ENCODE results near the gene UGT2B15.
A peak's percentile ranks its signal among the peaks of the same experiment; 100 is the strongest.
"Not testable (repeated sequence)": the region's sequence is repeated elsewhere in the genome, so short reads cannot be mapped to it uniquely, and the experiment has no call there.

The UGT2B15 gene

GRCh38 chr4:68670479-68670939 lies at the start of gene UGT2B15:
TSS of gene UGT2B15 (minus strand) at chr4:68670652. CDS start at chr4:68670618, 34 bp downstream.
- not testable (repeated sequence) for DNase-seq (ENCODE audit: insufficient read length, low spot score); FAIRE-seq

- no peak for FAIRE-seq
- no peak for DNase-seq (ENCODE audit: insufficient read length, low spot score)
Measured at GRCh38 chr4:68719075-68719473, 48.6 kb upstream of the UGT2B15 start.

- no peak for DNase-seq (ENCODE audit: insufficient read length, low spot score)
- FAIRE-seq, result no peak
Measured at GRCh38 chr4:68718447-68719074, 48.1 kb upstream of the UGT2B15 start.

GRCh38 chr4:68717999-68718398 lies 47.5 kb upstream of the UGT2B15 start:
- FAIRE-seq (peak; percentile 59), DNase-seq (ENCODE audit: insufficient read length, low spot score) (no peak)

DNA sequence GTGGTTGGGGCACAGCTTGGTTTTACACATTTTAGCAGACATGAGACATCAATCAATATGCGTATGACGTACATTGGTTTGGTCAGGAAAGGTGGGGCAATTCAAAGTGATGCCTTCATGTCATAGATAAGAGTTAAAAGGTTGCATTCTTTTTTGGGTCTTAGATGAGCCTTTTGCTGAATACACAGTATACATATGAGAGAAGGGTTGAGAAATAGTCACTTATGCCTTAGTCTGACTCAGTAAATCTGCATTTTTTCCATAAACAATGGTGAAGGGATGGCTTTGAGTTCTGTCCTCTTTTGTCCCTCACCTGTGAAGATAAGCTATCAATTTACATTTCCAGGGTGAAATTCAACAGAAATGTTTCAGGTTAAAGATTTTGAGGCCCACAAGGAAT lies 43.9 kb upstream of the UGT2B15 start:
- FAIRE-seq (no peak), DNase-seq (ENCODE audit: insufficient read length, low spot score) (no peak)

DNA sequence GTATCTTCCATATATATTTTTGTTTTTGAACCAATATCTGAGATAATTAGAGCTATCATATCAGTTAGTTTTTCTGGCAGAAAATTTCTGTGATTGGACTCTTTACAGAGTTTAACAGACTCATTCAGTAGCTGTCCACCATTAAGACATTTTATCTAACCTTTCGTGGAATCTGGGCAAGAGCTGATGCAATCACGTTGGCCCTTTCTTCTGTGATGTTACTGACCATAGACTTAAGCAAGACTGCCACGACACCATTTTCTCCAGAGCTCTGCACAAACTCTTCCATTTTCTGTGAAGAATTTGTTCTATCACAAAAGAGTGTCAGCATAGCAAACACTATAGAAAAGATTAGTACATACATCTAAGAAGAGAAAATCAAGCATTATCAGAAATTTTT lies 41.8 kb upstream of the UGT2B15 start:
- DNase-seq (ENCODE audit: insufficient read length, low spot score) (no peak), FAIRE-seq (no peak)

DNA sequence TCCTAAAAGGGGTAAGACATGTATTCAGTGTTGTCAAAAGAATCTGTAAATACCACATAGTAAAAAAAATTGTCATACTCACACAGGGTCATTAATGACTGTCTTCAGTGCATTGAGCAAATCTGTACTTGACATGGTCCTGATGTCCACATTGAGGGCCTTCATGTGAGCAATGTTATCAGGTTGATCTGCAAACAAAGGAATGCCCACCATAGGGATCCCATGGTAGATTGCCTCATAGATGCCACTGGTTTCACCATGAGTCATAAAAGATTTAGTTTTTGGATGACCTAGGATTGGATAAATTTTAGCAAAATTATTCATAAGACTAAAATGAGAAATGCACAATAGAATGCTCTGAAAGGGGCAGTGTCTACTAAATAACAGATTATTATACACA lies 38.1 kb upstream of the UGT2B15 start:
- DNase-seq (ENCODE audit: insufficient read length, low spot score) (no peak), FAIRE-seq (no peak)

DNA sequence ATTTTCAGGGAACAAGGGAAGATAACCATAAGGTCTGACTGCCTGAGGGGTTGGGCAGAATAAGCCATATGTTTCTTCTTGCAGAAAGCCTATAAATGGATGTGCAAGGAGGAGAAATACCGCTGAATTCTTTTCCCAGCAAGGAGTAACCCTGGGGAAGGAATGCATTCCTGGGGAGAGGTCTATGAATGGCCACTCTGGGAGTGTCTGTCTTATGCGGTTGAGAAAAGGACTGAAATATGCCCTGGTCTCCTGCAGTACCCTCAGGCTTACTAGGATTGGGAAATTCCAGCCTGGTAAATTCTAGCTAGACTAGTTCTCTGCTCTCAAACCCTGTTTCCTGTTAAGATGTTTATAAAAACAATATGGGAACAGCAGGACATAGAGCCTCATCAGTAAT lies 32.7 kb upstream of the UGT2B15 start:
- not testable (repeated sequence) for DNase-seq (ENCODE audit: insufficient read length, low spot score); FAIRE-seq

DNA sequence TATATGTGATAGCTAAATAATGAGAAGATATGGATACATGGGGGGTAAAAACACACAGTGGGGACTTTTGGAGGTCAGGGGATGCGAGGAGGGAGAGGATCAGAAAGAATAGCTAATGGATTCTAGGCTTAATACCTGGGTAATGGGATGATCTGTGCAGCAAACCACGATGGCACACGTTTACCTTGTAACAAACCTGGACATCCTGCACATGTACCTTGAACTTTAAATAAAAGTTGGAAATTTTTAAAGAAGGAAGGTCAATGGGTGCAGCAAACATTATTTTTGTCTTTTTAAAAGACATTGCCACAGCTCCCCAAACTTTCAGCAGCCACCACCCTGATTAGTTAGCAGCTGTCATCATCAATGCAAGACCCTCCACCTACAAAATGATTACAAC lies 29.7 kb upstream of the UGT2B15 start:
- no peak for FAIRE-seq
- DNase-seq (ENCODE audit: insufficient read length, low spot score), result no peak

GRCh38 chr4:68693325-68694075 lies 23.0 kb upstream of the UGT2B15 start:
- no peak for FAIRE-seq

GRCh38 chr4:68691186-68691585 lies 20.7 kb upstream of the UGT2B15 start:
- no peak for DNase-seq (ENCODE audit: insufficient read length, low spot score)

More at GRCh38 chr4:68693325-68694075, 23.0 kb upstream of the UGT2B15 start:
- DNase-seq (ENCODE audit: insufficient read length, low spot score), result no peak

GRCh38 chr4:68683034-68683433 lies 12.6 kb upstream of the UGT2B15 start:
- DNase-seq (ENCODE audit: insufficient read length, low spot score) (no peak), FAIRE-seq (no peak)

More at GRCh38 chr4:68691186-68691585, 20.7 kb upstream of the UGT2B15 start:
- no peak for FAIRE-seq

DNA sequence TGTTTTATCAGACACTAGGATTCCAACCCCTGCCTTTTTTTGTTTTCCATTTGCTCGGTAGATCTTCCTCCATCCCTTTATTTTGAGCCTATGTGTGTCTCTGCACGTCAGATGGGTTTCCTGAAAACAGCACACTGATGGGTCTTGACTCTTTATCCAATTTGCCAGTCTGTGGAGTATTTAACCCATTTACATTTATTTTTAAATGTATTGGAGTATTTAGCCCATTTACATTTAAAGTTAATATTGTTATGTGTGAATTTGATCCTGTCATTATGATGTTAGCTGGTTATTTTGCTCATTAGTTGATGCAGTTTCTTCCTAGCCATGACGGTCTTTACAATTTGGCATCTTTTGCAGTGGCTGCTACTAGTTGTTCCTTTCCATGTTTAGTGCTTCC lies 10.8 kb upstream of the UGT2B15 start:
- not testable (repeated sequence) for FAIRE-seq; DNase-seq (ENCODE audit: insufficient read length, low spot score)

DNA sequence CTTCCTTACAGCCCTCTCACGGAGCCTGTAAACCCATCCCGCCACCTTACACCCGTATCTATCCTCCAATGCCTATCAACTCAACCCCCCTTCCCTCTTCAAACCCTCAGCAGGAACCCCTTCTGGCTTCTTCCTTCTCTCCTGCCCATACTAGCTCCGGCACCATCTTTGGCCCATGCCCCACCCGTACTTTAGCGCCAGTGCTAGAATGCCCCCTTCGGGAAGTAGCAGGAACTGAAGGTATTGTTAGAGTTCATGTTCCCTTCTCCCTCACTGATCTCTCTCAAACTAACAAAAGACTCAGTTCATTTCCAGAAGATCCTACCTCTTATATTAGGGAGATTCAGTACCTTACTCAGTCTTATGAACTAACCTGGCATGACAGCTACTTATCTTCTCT lies 2.7 kb upstream of the UGT2B15 start:
- no peak for FAIRE-seq
- DNase-seq (ENCODE audit: insufficient read length, low spot score), result no peak

- FAIRE-seq, result peak; percentile 31
Measured at GRCh38 chr4:68671217-68671616, 765 bp upstream of the UGT2B15 start.

GRCh38 chr4:68668537-68669163 lies 1.8 kb downstream of the UGT2B15 start:
- peak; percentile 72 for FAIRE-seq
- DNase-seq (ENCODE audit: insufficient read length, low spot score), result not testable (repeated sequence)

More at GRCh38 chr4:68671217-68671616, 765 bp upstream of the UGT2B15 start:
- DNase-seq (ENCODE audit: insufficient read length, low spot score), result not testable (repeated sequence)

- DNase-seq (ENCODE audit: insufficient read length, low spot score), result not testable (repeated sequence)
- FAIRE-seq, result peak; percentile 85
Measured at GRCh38 chr4:68667551-68667950, 2.9 kb downstream of the UGT2B15 start.

- not testable (repeated sequence) for DNase-seq (ENCODE audit: insufficient read length, low spot score); FAIRE-seq
Measured at GRCh38 chr4:68664721-68665120, 5.7 kb downstream of the UGT2B15 start.

DNA sequence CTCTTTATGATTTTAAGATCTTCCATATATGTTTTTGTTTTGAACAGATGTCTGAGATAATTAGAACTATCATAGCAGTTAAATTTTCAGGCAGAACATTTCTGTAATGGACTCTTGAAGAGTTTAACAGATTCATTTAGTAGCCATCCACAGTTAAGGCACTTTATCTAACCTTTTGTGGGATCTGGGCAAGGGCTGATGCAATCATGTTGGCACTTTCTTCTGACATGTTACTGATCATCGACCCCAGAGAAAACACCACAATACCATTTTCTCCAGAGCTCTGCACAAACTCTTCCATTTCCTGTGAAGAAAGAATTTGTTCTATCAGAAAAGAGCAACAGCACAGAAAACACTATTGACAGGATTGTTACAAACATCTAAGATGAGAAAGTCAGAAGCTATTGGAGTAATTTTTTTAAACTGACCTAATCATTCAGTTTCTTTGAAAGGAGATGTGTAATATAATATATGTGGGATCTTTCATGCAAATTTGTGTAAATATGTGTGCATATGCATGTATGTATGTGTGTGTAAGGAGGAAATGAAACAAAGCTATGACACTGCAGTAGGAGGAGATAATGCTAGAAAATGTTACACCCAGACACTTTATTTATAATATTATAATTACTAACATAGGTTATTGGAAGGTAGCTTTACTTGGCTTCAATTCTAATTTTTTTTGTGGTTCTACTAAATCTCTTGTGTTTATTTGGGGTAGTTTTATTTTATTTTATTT lies 7.4 kb downstream of the UGT2B15 start:
- not testable (repeated sequence) for DNase-seq (ENCODE audit: insufficient read length, low spot score)
- FAIRE-seq, result peak; percentile 73

DNA sequence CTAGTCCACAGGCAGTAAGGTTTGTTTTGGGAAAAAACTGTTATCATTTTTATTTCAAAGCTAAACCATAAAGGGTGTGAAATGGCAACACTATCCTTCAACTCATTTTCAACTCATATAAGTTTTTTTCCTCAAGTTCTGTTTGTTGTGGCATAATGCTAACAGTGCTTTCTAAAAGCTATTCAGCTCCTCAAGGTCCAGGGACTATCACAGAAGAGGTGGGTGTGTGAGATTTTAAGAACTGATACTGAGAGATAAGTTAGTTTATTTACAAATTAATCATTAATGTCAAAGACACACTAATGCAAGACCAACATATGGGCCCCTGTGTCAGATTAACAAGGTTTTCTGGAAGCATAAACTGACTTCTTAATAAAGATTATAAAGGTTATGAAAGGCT lies 11.8 kb downstream of the UGT2B15 start:
- DNase-seq (ENCODE audit: insufficient read length, low spot score) (no peak), FAIRE-seq (peak; percentile 37)
